Caco-2 (cell line): ENCODE measurements around the gene CCDC175. TPM values are rescaled to one million over a fixed set of nuclear protein-coding genes. Genes with fewer than 3 reads are reported as not detected.

Experiments
- BruUV-seq: library from RNA; stranded (reverse); fragments of 400-500 nt; replicated peaks from 2 replicates; lab custom pipeline; 2021; lab: Mats Ljungman, UMichigan
- CTCF ChIA-PET: fragments of 300-600 bp; sonication (Branson Sonifier 250); formaldehyde crosslinking; loops from one replicate; lab custom pipeline; 2022; ENCODE audit warnings: antibody characterized with exemption; lab: Charles Lee
- POLR2A ChIA-PET: fragments of 300-600 bp; sonication (Branson Sonifier 250); formaldehyde crosslinking; loops from one replicate; lab custom pipeline; 2022; ENCODE audit warnings: antibody characterized with exemption; lab: Charles Lee
- DNase-seq, 2 experiments: peaks; one replicate each; pipeline versions ENCODE4 v3.0.0 to v3.0.0-alpha.2; 2020 to 2022
- H3K27me3 ChIP-seq: replicated peaks from 2 replicates; pipeline ENCODE4 v1.6.0; 2011; ENCODE audit warnings: low read length; ENCODE audit not compliant: control insufficient read depth, insufficient read depth
- H3K36me3 ChIP-seq: 2 replicates; pipeline ENCODE4 v1.5.1; 2011; ENCODE audit warnings: low read length; ENCODE audit not compliant: control insufficient read depth, insufficient read depth
- H3K4me1 ChIP-seq: fragments of 250-450 bp; sonication (Bioruptor Pico); 2 replicates; pipeline ENCODE4 v1.5.1; 2020; ENCODE audit warnings: mild to moderate bottlenecking
- H3K4me3 ChIP-seq: 2 replicates; pipeline ENCODE4 v1.5.1; 2011; ENCODE audit warnings: low read depth, mild to moderate bottlenecking, control low read depth, low read length
- H3K9me3 ChIP-seq: fragments of 250-450 bp; sonication (Bioruptor Pico); 2 replicates; pipeline ENCODE4 v1.5.1; 2020; ENCODE audit warnings: mild to moderate bottlenecking, moderate library complexity
- H3K27ac Mint-ChIP-seq: one replicate; pipeline ENCODE4 v1.8.0; 2022; ENCODE audit warnings: mixed read lengths; ENCODE audit not compliant: unreplicated experiment
- H3K27me3 Mint-ChIP-seq: one replicate; pipeline ENCODE4 v1.8.0; 2022; ENCODE audit warnings: mixed read lengths; ENCODE audit not compliant: insufficient read depth, unreplicated experiment
- H3K36me3 Mint-ChIP-seq: one replicate; pipeline ENCODE4 v1.8.0; 2022; ENCODE audit warnings: mild to moderate bottlenecking, mixed read lengths; ENCODE audit not compliant: insufficient read depth, unreplicated experiment
- H3K4me1 Mint-ChIP-seq: one replicate; pipeline ENCODE4 v1.8.0; 2022; ENCODE audit warnings: low read depth, mixed read lengths; ENCODE audit not compliant: unreplicated experiment
- H3K4me3 Mint-ChIP-seq: one replicate; pipeline ENCODE4 v1.8.0; 2022; ENCODE audit warnings: mild to moderate bottlenecking, moderate library complexity, mixed read lengths; ENCODE audit not compliant: unreplicated experiment
- H3K9me3 Mint-ChIP-seq: one replicate; pipeline ENCODE4 v1.8.0; 2022; ENCODE audit warnings: mixed read lengths; ENCODE audit not compliant: unreplicated experiment
- CTCF ChIP-seq, 2 experiments: fragments of 200-600 bp in 1 of 2; IDR thresholded peaks; 1 replicate in 1 of 2; 2 replicates in 1 of 2; pipeline versions ENCODE4 v1.5.1 to v1.8.0; 2011 to 2022; ENCODE audit warnings: antibody characterized with exemption in 1 of 2, control low read depth in 1 of 2, inconsistent platforms in 1 of 2, low read depth in 1 of 2, low read length in 1 of 2, mild to moderate bottlenecking in 1 of 2, moderate library complexity in 1 of 2; ENCODE audit not compliant: insufficient read depth in 1 of 2, severe bottlenecking in 1 of 2, unreplicated experiment in 1 of 2
- intact Hi-C: fragments of 100-400 bp; cut with micrococcal nuclease; formaldehyde crosslinking; loops from one replicate; pipeline ENCODE4 v1.10.0; 2022; ENCODE audit not compliant: unreplicated experiment
- total RNA-seq: library from RNA; stranded (reverse); gene quantifications from 2 replicates; pipeline ENCODE4 v1.2.3, GENCODE V29; 2022

The CCDC175 gene
- total RNA-seq, 1 experiment from 2014 or later = not detected

DNA sequence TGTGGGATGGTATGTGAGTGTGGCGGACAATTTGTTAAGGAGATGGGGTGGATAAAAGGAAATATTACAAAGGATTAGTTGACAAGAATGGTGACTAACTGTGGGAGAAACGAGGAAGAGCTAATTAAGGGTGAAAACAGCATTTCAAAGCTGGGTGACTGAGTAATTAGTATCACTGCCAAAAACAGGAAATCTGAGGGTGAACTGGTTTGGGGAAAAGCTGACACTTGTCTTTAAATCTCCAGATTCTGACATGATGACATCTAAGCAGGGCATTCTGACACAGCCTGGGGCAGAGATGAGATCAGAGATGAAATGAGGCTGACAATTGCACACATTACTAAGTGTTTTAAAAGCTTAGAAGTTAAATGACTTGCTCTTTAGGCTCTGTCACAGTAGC is 42.4 kb upstream of the CCDC175 start:
- ChIA-PET CTCF (no interaction called here), POLR2A (no interaction called here)
- no peak overlapping the region for H3K4me3 Mint-ChIP-seq
- no peak overlapping the region for H3K27ac Mint-ChIP-seq
- peaks cover 6% of the 10 kb centered on the region for H3K27me3 Mint-ChIP-seq
- H3K9me3 Mint-ChIP-seq = no peaks in the 10 kb centered on the region
- H3K36me3 Mint-ChIP-seq = no peaks in the 10 kb centered on the region
- Histone ChIP-seq H3K9me3 (no peaks in the 10 kb centered on the region), H3K36me3 (no peaks in the 10 kb centered on the region), H3K27me3 (no peaks in the 10 kb centered on the region), H3K4me3 (no peak overlapping the region), H3K4me1 (no peaks in the 10 kb centered on the region)
- no TSS peak for BruUV-seq
- DNase-seq = no peak
- intact Hi-C loops = no loop called here
- TF ChIP-seq CTCF (IDR thresholded peaks at IDR 0.05; ENCODE audit: insufficient read depth in 1 of 2, low read depth in 1 of 2, low read length in 1 of 2, severe bottlenecking in 1 of 2, unreplicated experiment in 1 of 2) = no peak
- no peaks in the 10 kb centered on the region for H3K4me1 Mint-ChIP-seq

DNA sequence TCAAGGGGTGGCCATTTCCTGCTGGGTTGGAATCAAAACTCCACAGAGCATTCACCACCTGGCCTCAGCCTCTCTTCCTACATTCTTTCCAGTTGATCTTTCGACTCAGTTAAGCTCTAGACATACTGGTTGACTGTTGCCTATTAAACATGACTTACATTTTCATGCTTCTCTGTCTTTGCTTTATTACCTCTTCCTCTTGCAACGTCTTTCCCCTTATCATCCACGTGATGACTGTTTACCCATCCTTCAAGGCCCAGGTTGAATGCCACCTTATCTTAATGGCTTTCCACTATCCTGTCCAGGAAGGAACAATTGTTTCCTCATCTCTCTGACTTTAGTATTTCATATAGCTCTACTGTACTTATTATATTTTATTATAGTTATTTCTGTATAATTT is 24.4 kb upstream of the CCDC175 start:
- ChIA-PET CTCF (interaction anchor here (0.8 to 1.2 kb wide), 4 partner anchors 18 to 136 kb away, joined by 4 to 5 read pairs (median 4); partner anchors contain the start of gene GPR135), POLR2A (interaction anchor here (1.0 kb wide), 1 partner anchor 648 kb away, joined by 3 read pairs; the partner anchor contains the start of gene PPM1A)
- peaks cover 11% of the 10 kb centered on the region for H3K9me3 Mint-ChIP-seq
- Histone ChIP-seq H3K4me3 (no peak overlapping the region), H3K36me3 (no peaks in the 10 kb centered on the region), H3K4me1 (peaks cover 17% of the 10 kb centered on the region), H3K27me3 (no peaks in the 10 kb centered on the region), H3K9me3 (no peaks in the 10 kb centered on the region)
- no TSS peak for BruUV-seq
- peak overlapping the region; percentile 35 for H3K4me3 Mint-ChIP-seq
- peak overlapping the region; percentile 85 for H3K27ac Mint-ChIP-seq
- H3K4me1 Mint-ChIP-seq = peaks cover 10% of the 10 kb centered on the region
- no peak for TF ChIP-seq CTCF (IDR thresholded peaks at IDR 0.05; ENCODE audit: insufficient read depth in 1 of 2, low read depth in 1 of 2, low read length in 1 of 2, severe bottlenecking in 1 of 2, unreplicated experiment in 1 of 2)
- intact Hi-C loops = loop anchor here (1.0 kb wide), 2 partner anchors 9 to 319 kb away; partner anchors contain the start of gene LRRC9
- no peaks in the 10 kb centered on the region for H3K27me3 Mint-ChIP-seq
- DNase-seq = peak; percentile 52 to 73
- peaks cover 6% of the 10 kb centered on the region for H3K36me3 Mint-ChIP-seq

GRCh38 chr14:59600211-59600945 is 23.8 kb upstream of the CCDC175 start:
- TF ChIP-seq CTCF (IDR thresholded peaks at IDR 0.05; ENCODE audit: insufficient read depth in 1 of 2, low read depth in 1 of 2, low read length in 1 of 2, severe bottlenecking in 1 of 2, unreplicated experiment in 1 of 2) = no peak
- ChIA-PET CTCF (interaction anchor here (1.1 to 1.2 kb wide), 2 partner anchors 30 to 93 kb away, joined by 5 read pairs; no protein-coding TSS in a partner anchor), POLR2A (interaction anchor here (1.0 kb wide), 1 partner anchor 649 kb away, joined by 3 read pairs; the partner anchor contains the start of gene PPM1A)

More at GRCh38 chr14:59600211-59600945, 23.8 kb upstream of the CCDC175 start:
- Histone ChIP-seq H3K27me3 (no peaks in the 10 kb centered on the region), H3K4me1 (peaks cover 17% of the 10 kb centered on the region), H3K9me3 (no peaks in the 10 kb centered on the region), H3K4me3 (no peak overlapping the region), H3K36me3 (no peaks in the 10 kb centered on the region)
- no peak for DNase-seq
- Mint-ChIP-seq H3K4me3 (peak overlapping the region; percentile 35), H3K36me3 (peaks cover 6% of the 10 kb centered on the region), H3K4me1 (peaks cover 10% of the 10 kb centered on the region), H3K9me3 (peaks cover 11% of the 10 kb centered on the region), H3K27me3 (no peaks in the 10 kb centered on the region), H3K27ac (peak overlapping the region; percentile 85)
- intact Hi-C loops = no loop called here
- BruUV-seq = no TSS peak
